Skeletal muscle cell (primary cell): ENCODE data around the gene RRP7A.
"Not testable (repeated sequence)": the region's sequence is repeated elsewhere in the genome, so short reads cannot be mapped to it uniquely, and the experiment has no call there.

Experiments used
- DNase-seq: peaks from one replicate; pipeline ENCODE4 v3.0.0-alpha.2; 2010; ENCODE audit warnings: low read depth
- H3K4me3 ChIP-seq: 2 replicates; pipeline ENCODE4 v1.5.1; 2011; ENCODE audit warnings: low read depth, mild to moderate bottlenecking, control low read depth, low read length, moderate library complexity

Gene RRP7A

DNA sequence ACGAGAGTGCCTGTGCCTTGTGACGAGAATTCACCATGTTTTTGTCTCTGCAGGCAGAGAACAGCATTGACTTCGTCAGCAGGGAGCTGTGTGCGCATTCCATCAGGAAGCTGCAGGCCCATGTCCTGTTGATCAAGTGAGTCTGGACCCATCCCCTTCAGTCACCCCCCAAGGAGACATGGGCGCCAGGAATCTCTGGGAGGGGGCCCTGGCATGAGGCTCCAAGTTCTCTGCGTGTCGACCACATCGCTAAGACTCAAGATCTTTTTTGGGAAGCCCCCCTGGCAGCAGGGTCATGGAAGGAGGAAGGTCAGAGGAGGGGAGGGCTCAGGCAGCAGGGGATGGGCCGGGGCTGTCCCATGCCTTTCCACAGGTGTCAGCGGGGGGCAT lies 10.6 kb downstream of the RRP7A start:
- H3K4me3 ChIP-seq, DNase-seq: not testable (repeated sequence)

DNA sequence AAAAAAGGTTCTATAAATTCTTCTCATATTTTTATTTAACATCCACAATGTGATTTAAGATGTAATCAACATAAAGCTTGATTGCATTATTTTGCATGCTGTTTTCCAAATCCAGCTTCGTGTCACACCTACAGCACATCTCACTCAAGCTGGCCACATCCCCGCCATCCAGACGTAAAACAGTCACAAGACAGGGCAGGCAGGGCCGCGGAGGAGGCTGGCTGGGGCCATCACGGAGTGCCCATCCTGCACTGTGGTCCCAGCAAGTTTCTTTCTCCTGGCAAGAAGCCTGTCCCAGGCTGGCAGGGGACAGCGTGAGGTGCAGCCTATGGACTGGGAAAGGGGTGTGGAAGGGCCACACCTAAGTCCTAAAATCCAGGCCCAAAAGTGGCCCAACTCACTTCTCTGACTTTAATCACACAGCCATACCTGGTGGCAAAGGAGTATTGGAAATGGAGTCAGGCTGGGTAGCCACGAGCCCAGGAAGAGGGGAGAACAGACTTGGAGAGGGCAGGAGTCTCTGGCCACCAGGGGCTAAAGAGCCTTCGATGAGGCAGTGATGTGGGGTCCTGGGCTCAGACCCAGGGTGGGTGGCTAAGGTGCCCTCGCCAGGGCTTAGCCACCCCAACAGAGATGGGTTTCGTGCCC lies 11.1 kb downstream of the RRP7A start:
- DNase-seq, H3K4me3 ChIP-seq: not testable (repeated sequence)

DNA sequence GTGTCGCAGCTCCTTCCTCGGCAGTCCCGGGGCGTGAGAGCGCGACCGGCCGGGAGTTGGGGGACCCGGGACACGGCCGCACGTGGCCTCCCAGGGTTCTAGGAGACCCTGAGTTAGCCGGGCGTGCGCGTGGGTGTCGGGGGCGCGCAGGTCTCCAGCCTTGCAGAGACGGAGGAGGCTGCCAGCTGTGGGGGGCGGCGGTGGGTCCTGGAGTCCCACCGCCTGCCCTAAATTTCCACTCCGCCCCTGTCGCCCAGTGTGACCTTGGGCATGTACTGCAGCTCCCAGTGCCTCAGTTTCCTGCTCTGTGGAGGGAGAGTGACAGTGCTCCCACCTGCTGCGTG lies 18.8 kb downstream of the RRP7A start:
- H3K4me3 ChIP-seq, result peak overlapping the region; percentile 37
- DNase-seq, result no peak

DNA sequence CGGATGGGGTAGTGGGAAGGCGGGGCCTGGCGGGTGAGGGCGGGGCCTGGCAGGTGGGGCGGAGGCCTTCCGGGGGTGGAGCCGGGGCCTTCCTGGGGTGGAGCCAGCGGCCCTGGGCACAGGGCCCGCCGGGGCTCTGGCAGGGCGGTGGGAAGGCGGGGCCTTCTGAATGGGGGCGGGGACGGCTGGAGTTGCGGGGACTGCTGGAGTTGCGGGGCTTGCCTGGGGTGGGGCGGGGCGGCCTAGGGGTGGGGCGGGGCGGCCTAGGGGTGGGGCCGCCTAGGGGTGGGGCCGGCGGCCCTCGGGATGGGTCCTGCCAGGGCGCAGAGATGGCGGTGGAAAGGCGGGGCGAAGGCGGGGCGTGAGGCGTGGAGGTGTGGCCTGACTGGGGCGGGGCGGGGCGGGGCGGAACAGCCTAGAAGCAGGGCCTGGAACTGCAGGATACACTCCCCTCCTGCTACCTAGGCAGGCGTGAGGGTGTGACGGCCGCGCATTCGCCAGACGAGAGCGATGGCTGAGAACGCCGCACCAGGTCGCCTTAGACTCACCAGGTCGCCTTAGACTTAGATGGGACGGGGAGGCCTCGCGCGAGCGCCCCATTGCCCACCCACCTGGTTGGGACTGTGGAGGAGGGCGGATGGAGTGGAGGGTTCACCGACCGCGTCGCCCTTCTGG lies 19.3 kb downstream of the RRP7A start:
- peak; percentile 6 for DNase-seq
- peak overlapping the region; percentile 37 for H3K4me3 ChIP-seq

DNA sequence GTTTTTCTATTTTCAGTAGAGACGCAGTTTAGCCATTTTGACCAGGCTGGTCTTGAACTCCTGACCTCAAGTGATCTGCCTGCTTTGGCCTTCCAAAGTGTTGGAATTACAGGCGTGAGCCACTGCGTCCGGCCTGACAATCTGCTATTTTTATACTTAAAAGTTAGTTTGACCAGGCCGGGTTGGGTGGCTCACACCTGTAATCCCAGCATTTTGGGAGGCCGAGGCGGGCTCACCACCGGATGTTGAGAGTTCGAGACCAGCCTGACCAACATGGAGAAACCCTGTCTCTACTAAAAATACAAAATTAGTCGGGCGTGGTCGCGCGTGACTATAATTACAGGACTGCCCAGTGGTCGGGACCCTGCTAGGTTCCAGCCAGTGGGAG lies 19.8 kb downstream of the RRP7A start:
- not testable (repeated sequence) for DNase-seq
- H3K4me3 ChIP-seq, result peak overlapping the region; percentile 17

DNA sequence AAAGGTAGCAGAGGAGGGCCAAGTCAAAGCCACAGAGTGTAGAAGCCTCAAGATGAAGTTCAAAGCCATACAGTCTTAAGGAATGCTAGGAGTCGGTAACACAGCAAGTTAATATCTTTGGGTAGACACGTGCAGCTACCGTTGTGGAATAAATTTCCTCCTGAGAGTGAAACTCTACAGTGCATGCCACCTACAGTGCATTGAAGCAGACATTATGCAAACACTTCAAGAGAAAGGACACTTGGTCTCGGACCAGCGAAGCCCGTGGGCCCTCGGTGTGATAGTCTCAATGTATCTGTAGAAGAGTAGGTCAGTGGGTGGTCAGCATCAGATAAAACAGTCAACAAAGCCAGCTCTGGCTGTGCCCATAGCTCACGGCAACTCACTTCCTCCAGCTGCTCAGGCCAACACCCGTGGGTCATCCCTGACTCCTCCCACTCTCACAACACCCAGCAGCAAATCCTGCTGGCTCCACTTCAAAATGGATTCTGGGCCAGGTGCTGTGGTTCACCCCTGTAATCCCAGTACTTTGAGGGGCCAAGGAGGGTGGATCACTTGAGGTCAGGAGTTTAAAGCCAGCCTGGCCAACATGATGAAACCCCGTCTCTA lies 24.0 kb downstream of the RRP7A start:
- not testable (repeated sequence) for H3K4me3 ChIP-seq, DNase-seq

DNA sequence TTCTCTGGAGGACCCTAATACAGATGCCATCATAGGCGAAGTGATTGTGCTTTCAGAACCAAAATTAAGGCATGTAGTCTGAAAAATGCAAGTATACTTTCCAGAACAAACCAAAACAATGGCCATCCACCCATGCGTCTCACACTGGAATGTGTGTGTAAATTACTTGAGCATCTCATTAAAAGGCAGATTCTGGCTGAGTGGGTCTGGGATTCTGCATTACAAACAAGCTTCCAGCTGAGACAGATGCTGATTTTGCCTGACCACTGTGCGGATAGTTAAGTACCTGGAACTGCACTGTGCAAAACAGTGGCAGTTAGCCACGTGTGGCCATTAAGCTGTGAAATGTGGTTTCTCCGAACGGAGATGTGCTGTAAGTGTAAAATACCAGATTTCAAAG lies 26.2 kb downstream of the RRP7A start:
- DNase-seq, result no peak
- no peak overlapping the region for H3K4me3 ChIP-seq

DNA sequence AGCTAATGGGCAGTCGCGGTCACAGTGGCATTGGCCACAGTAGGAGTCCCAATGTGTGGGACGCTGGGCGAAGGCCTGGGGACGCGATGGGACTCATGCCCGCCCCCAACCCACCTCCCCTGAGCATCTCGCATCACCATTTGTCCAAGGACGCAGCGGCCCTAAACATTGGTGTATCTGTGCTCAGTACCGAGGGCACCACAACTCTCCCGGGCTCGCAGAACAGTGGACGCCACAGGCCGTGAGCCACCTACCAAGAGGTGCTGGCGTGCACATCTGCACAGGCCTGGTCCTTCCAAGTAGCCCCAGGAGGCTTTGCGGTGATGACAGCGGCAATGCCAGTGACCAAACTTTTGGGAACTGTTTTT lies 27.3 kb downstream of the RRP7A start:
- no peak overlapping the region for H3K4me3 ChIP-seq
- DNase-seq, result no peak

DNA sequence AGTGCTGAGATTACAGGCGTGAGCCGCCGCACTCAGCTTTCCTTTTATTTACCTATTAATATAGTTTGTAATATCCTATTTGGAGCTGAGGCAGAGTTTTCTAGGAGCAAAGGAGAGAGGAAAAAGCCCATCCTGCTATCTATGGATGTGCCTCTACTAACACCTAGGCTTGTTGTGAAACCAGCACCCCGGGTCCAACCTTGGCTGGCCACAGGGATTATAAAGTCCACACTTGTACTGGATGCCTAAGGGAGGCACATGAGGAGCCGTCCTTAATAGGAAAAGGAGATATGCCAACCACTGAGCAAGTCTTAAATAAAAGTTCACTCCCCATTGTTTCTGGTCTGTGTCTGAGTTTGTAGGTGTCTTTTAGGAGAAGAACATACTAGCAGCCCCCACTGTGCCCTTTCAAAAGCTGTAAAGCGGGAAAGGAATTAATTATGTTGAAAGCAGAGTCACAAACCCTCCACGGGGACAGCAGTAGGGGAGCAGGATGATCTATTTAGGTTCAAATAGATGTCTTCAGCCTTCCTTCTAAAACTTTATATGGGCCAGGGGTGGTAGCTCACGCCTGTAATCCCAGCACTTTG lies 29.3 kb downstream of the RRP7A start:
- no peak for DNase-seq
- no peak overlapping the region for H3K4me3 ChIP-seq

DNA sequence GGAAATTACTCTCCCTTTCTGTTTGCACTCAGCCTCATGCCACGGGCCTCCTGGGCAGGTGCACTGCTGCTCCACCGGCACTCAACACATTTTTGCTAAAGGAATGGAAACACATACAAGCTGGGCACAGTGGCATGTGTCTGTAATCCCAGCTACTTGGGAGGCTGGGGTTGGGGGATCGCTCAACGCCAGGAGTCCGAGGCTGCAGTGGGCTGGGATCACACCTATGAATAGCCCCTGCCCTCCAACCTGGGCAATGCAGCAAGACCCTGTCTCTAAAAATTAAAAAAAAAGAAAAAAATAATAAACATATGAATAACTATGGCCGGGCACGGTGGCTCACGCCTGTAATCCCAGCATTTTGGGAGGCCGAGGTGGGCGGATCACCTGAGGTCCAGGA lies 30.6 kb downstream of the RRP7A start:
- no peak for DNase-seq
- no peak overlapping the region for H3K4me3 ChIP-seq

DNA sequence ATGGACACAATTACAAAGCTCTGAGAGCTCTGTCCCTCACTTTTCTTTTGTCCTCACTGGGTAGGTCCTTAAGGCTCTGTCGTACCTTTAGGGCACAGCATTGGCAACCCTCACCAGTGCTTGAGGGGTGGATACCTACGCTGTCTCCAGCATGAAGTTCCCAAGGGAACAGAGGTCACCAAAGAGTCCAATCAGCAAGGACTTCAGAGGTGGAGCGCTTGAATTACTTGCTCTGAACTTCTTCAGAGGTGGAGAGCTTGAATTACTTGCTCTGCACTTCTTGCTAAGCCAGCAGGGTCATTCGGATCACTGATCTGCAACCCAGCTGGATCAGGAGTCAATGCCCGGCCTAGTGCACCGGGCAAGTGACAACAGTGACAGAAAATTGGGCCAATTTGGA lies 35.1 kb downstream of the RRP7A start:
- no peak for DNase-seq
- no peak overlapping the region for H3K4me3 ChIP-seq

DNA sequence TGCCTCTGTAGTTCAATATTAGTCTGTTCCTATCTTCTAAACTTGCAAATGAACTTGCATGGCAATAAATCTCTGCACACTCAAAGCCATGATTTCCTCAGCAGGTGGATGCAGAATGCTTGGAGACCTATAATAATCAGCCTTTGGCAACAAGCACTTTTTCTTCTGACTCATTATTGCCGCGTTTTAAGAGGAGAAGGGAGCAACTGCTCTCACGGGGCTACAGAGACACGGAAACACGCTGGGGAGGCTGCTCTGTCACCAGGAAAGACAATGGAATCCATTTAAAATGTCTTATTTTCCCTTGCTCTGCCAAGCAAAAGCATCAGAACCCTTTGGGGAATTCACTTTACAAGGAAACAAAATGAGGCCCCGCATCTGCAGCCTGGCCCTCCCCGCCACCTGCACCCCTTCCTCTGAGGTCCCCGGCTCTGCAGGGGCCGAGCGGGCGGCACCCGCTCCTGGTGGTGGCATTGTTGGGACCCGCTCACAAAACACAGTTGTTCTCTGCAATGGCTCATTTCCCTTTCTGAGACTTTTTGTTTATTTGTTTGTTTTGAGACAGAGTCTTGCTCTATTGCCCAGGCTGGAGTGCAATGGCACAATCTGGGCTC lies 35.9 kb downstream of the RRP7A start:
- not testable (repeated sequence) for H3K4me3 ChIP-seq, DNase-seq

DNA sequence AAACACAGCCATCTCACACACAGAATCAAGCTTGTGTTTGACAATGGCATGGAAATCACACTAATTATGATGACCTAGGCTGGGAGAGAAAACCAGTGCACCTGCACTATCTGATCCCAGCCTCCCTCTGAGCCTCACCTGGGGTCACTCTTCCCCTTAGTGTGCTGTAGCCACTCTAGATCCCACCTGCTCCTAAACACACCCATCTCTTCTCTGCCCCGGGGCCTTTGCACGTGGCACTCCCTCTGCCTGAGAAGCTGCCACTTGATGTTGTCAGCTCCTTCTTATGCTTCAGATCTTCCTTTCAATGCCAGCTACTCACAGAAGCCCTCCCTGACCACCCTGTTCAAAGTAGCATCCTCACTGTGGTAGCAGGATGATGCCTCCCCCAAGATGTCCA lies 44.5 kb downstream of the RRP7A start:
- DNase-seq, result no peak

DNA sequence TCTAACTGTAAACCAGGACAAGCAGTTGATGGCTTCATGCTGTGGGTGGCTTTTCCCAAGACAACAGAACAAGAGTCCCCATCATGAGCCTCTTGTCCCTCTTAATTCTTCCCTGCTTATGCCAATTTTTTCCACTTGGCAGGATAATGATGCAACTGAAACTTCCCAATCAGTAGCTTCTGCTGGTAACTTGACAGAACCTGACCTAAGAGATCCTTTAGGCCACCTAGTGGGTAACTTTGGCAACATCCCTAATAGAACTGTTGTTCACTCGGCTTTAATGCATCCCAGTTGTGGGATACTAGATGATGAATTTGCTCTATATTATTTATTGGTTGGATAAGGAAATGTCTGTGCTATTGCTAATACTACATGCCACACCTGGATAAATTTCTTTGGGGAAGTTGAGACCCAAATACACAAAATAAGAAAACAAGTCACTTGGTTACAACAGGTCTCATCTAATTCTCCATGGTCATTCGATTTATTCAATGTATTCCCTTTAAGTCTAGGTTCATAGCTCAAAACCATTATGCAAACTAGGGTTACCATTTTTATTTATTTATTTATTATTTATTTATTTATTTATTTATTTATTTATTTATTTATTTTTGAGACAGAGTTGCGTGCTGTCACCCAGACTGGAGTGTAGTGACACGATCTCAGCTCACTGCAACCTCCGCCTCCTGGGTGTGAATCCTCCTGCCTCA lies 46.0 kb downstream of the RRP7A start:
- DNase-seq, result peak; percentile 12
- H3K4me3 ChIP-seq, result no peak overlapping the region

More for the DNA sequence above, 44.5 kb downstream of the RRP7A start:
- H3K4me3 ChIP-seq, result no peak overlapping the region

DNA sequence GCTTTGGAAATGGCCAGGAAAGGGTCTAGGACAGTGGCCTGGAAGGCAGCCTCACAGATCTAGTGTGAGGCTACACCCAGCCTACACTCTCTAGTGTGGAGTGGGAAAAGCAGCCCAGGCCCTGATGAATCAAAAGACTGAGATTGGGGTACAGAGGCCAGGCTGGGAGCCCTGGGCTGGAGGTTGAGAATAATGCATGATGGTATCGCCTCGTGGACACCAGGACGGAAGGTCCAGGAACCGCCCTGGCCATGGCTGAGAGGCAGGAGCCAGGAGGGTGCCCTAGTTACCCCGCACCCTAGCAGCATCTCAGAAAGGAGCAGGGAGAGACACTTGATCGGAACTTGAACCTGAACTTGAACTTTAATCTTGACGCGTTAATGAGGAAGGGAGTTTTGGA lies 46.9 kb downstream of the RRP7A start:
- no peak overlapping the region for H3K4me3 ChIP-seq
- no peak for DNase-seq

DNA sequence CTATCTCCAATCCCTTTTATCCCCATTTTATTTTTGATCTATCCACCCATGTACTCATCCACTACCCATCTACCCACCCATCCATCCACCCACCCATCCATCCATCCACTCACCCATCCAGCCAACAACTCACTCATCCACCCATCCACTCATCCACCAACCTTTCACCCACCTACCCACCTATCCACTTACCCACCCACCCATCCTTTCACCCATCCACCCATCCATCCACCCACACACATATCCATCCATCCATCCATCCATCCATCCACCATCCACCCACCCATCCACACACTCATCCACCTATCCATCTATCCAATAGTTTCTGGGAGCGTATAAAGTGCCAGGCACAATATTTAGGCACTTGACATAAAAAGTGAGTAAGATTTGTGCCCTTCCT lies 48.2 kb downstream of the RRP7A start:
- H3K4me3 ChIP-seq, result no peak overlapping the region
- DNase-seq, result no peak

DNA sequence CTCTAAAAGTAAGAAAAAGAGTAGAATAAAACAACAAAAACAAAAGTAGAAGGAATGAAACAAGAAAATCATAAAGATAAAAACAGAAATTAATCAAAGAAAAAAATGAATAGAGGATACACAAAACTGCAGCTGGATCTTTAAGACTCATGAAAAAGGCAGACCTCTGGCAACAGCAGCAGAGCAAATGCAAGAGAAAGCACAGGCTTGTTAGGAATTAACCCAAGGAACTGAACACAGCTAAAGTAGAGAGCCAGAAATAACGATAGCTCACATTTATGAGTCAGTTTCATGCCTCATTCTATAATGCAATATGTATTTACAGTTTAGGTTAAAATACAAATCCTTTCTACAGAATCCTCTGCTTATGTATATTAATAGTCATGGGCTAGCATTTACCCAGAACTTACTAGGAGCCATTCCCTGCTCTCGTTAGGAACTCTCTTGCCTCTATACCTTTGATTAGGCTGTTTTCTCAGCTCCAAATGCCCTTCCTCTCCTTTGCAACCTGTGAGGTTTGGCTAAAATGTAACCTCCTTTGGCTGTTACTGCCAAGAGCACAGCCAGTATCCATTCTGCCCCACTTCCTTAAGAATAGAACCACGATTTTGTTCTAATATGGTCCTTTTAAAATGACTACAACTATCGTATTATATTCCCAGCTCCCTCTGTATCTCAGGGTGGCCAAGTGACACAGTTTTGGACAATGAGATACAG lies 49.1 kb downstream of the RRP7A start:
- no peak overlapping the region for H3K4me3 ChIP-seq
- DNase-seq, result no peak

DNA sequence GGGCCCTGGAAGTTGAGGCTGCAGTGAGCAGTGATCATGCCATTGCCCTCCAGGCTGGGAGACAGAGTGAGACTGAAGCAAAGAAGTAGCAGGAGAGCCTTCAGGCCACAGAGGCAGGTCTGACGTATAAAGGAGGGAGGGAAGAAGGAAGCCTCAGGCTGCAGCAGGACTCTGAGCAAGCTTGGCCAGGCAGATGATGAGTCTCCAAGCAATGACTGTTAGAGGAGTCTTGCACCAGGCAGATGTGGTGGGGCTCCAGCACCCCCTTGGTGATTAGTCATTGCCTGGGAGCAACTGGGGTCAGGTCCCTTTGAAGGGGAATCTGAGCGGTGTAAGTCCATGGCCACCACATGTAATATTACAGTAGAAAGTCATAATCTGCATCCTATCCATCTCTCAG lies 50.8 kb downstream of the RRP7A start:
- H3K4me3 ChIP-seq, result no peak overlapping the region
- DNase-seq, result no peak

DNA sequence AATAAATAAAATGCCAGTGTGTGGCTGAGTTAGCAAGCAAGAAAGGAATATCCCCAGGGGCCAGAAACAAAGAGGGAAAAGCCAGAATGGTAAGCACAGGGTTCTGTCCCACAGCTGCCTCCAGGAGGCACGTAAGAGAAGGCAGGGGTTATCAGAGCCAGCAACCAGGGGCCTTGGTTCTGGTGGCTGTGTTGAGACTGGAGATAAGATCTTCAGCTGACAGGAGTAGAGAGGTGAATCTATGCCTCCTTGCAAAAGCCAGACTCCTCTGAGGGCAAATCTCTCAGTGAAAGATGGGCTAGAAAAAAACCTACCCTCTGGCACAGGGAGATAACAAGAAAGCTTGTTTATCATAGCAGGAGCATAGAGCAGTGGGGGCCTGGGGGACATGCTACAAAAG lies 57.6 kb downstream of the RRP7A start:
- DNase-seq, result no peak

More for the DNA sequence above, 57.6 kb downstream of the RRP7A start:
- H3K4me3 ChIP-seq, result no peak overlapping the region
